ENCODE measurements around the gene TRPM8.
"Not testable (repeated sequence)": the region's sequence is repeated elsewhere in the genome, so short reads cannot be mapped to it uniquely, and the experiment has no call there.

Gene TRPM8

DNA sequence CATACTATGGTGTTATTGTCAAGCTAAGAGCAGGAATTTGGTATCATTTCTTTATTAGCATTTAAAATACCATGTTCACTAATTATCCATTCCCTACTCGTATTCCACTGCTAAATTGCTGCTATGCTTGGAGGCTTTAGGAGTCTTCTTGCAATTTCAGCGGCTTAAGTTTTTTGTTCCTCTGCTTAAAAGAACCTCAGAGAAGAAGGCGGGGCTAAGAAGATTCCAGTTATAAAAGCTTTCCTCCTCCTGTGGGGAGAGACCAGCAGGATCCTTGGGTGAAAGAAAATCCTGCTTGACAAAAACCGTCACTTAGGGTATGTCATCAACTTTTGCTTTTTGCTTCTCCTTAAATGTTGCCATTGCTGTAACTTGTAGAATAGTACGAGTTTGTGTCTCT lies at the start of gene TRPM8:
Gene TRPM8, plus strand, starts transcription at position 258 of the 400 bp plus-strand sequence. CDS start 9,165 bp downstream, outside the sequence.
- no peak for FAIRE-seq

GRCh38 chr2:233867993-233868532 lies 49.1 kb upstream of the TRPM8 start, which contains the start of gene MSL3B:
TSS of gene MSL3B (minus strand) at chr2:233868386.
- FAIRE-seq: no peak

DNA sequence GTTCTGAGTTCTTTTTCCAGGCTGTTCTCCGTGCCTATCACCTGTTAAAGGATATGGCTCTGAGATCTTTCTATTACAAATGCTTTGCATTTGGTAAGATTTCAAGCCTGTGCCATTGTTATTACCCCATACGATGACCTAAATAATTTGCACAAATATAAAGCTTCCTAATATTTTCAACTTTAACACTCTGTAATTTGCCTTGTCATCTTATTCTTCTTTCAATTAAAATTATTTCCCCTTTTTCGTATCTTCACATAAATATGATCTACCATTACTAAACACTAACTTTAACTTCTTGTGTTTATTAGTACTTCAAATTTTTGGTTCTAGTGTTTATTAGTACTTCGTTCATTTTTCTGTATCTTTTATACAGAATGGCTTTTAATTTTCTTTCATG lies 45.7 kb upstream of the TRPM8 start:
- no peak for FAIRE-seq

DNA sequence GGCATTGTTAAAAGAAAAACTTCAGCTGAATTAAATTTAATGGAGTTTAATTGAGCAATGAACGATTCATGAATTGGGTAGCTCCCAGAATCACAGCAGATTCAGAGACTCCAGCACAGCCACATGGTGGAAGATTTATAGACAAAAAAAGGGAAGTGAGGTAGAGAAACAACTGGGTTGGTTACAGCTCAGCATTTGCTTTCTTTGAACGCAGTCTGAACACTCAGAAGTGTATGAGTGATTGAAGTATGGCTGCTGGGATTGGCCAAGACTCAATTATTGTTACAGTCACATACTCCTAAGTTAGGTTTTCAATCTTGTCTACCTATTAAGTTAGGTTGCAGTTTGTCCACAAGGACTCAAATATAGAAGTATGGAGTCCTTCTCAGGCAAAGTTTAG lies 45.0 kb upstream of the TRPM8 start:
- not testable (repeated sequence) for FAIRE-seq

DNA sequence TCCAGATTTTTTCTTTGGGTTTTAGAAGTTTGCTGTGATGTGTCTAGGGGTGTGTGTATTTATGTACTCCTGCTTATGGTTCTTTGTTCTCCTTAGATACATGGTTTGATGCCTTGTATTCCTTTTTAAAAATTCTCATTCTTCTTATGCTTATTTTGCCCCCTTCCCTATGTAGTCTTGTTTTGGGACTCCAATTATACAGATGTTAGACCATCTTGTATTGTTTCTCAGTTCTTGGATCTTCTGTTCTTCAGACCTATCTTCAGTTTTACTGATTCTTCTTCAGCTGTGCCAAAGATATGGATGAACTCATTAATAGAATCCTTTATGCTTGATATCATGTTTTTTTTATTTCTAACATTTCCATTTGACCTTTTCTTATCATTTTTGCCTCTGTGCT lies 34.8 kb upstream of the TRPM8 start:
- no peak for FAIRE-seq

GRCh38 chr2:233892793-233893192 lies 24.4 kb upstream of the TRPM8 start:
- no peak for FAIRE-seq

- not testable (repeated sequence) for FAIRE-seq
Observed at GRCh38 chr2:233896253-233896652, 20.9 kb upstream of the TRPM8 start.

DNA sequence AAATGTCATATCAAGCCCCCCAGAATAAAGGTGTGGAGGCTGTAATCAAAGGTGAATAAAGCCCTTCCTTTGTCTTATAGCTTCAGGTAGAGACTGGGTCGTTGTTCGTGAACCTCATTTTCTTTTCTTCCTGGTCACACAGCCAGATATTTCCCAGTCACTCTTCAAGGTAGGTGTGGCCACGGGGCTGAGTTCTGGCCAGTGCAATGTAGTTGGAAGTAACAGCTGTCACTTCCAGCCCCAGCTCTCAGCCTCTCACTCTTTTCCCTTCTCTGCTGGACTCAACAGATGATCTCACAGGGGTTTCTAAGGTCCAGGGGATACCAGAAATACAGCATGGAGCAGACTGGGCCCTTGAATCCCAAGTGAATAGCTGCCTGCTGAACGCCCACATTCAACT lies 15.8 kb upstream of the TRPM8 start:
- FAIRE-seq: no peak

DNA sequence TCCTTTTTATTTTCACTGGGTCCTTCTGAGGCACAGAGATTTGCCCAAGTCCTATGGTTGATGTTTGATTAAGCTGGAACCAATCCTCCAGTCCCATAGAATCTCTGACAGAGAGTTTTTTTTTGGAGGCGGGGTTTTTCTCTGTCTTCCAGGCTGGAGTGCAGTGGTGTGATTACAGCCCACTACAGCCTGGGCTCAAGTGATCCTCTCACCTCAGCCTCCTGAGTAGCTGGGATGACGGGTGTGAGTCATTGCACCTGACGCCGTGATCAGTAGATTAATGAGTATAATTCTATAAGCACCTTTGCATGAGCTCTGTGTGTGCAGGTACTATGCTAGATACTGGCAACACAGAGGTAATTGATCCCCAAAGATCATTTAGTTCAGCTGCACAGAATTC lies 15.3 kb upstream of the TRPM8 start:
- FAIRE-seq: no peak

DNA sequence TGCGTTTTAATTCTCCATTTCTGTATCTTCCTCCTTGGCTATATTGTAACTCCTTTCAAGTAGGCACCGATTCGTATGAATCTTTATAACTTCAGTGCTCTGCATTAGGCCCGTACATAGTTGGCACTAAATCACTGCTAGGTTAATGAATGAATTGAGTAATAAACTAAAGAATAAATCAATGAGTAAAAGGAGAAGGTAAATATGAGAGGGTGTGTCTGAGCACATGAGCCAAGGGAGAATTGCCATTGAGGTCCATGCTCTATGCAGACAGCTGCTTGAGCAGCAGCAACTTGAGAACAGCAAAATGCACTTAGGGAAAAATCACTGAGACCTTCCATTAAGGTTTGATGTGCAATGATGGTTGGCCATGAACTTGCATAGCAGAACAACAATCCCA lies 11.2 kb upstream of the TRPM8 start:
- FAIRE-seq: no peak

GRCh38 chr2:233907627-233908026 lies 9.5 kb upstream of the TRPM8 start:
- FAIRE-seq: no peak

GRCh38 chr2:233912691-233913423 lies 4.3 kb upstream of the TRPM8 start:
- no peak for FAIRE-seq

DNA sequence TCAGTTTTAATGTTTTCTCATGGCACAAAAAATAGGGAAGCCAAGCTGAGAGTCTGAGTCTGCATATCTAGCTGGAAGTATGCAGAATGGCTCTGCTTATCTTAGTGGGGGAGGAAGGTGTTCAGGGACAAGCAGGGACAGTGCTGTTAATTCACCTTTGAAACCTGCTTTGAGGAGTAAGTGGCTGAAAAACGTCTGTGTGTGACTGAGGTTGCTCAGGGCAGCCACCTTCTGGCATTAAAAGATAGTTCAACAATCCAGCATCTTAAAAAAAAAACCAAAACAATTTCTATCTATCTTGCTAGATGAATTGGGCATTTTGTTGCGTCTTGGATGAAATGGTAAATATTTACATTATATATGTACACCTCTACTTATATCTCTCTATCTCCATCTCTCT lies 2.0 kb upstream of the TRPM8 start:
- FAIRE-seq: no peak

DNA sequence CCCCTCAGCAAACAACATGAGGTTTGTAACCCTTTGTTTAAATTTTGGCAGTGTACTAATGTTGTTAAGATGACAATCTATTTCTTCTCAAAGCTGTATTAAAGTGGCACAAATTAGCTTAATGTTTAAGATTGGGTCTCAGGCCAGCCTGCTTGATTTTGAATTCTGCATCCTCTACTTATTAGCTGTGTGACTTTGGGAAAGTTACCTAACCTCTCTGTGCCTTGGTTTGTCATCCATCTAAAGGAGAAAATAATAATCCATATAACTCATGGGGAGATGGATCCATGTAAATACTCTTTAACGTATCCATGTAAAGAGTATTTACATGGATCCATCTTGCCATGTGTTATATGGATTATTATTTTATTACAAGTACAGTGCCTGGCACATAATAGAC lies 2.1 kb downstream of the TRPM8 start:
- FAIRE-seq: no peak

GRCh38 chr2:233919938-233920337 lies 2.8 kb downstream of the TRPM8 start:
- FAIRE-seq: no peak

- no peak for FAIRE-seq
Observed at GRCh38 chr2:233922471-233922870, 5.3 kb downstream of the TRPM8 start.

- FAIRE-seq: no peak
Observed at GRCh38 chr2:233925402-233925801, 8.2 kb downstream of the TRPM8 start.

DNA sequence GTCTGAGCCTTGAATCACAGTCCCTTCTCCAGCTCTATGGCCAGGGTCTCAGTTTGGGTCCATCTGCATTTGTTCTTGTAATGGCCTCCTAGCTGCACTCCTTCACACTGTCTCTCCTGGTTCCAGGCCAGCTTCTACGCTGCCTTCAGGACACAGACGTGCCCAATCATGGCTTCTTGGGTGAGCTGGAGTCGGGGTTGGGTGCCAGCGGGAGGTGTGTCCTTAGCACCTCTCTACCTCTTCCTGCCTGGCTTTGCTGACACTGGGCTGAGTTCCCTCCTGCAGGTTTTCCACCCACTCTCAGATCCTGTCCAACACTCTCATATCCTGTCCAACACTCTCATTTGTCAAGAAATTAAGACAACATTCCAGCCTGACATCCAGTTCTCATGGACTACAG lies 9.6 kb downstream of the TRPM8 start:
- FAIRE-seq: no peak

- peak; percentile 92 for FAIRE-seq
Observed at GRCh38 chr2:233928594-233929351, 11.6 kb downstream of the TRPM8 start.

- FAIRE-seq: no peak
Observed at GRCh38 chr2:233929352-233930022, 12.3 kb downstream of the TRPM8 start.

- no peak for FAIRE-seq
Observed at GRCh38 chr2:233934524-233934923, 17.4 kb downstream of the TRPM8 start.

DNA sequence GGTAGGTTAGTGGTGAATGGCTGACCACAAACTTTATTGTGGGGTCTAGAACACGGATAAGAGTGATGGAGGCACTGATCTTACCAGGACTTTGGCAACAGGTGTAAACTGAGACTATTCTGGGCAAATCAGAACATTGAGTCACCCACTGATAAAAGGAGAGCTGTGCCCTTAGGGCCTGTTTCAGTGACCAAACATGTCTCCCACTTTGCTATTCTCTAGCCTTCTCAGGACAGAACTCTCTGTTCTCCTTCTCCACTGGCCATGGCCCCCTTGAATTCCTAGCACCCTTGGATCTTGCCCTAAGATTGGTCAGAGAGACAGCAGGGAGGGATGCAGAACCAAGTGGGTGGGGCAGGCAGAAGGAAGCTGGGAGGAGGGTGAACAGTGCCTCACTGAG lies 18.3 kb downstream of the TRPM8 start:
- no peak for FAIRE-seq

DNA sequence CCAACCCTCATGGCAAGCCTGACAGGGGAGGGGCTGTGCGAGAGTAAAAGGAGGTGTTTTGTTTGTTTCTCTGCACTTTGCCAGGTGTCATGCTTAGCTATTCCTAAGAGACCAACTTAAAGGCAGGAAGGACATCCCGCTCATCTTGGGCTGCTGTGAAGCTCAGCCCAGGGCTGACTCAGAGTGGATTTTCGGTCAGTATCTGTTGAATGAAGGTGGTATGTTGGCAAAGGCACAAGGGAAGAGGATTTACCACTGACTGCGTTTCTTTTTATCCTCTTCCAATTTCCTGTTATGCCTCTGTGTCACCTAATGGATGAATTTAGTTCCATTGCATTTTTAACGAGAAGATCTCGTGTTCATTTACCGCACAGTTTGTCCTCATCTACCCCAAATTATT lies 18.9 kb downstream of the TRPM8 start:
- no peak for FAIRE-seq
